HCT116 (cell line): ENCODE measurements around the gene S1PR4.

ENCODE experiments used
- CEBPB ChIP-seq: IDR thresholded peaks from 2 replicates; pipeline ENCODE4 v1.6.1; 2012; ENCODE audit warnings: low read depth
- CTCF ChIP-seq, 3 experiments: fragments of 200-600 bp in 1 of 3; sonication (generic) in 1 of 3; IDR thresholded peaks in 2 of 3; conservative IDR thresholded peaks in 1 of 3; 2 replicates each; pipeline ENCODE4 v1.5.1; 2012 to 2017; ENCODE audit warnings: low read depth in 2 of 3, low read length in 2 of 3, antibody characterized with exemption in 1 of 3, borderline replicate concordance in 1 of 3, control low read depth in 1 of 3, mild to moderate bottlenecking in 1 of 3, mixed read lengths in 1 of 3, mixed run types in 1 of 3, moderate library complexity in 1 of 3; ENCODE audit not compliant: insufficient read depth in 1 of 3
- EZH2 ChIP-seq: fragments of 200-600 bp; sonication (generic); IDR thresholded peaks from 2 replicates; pipeline ENCODE4 v1.6.1; 2017; ENCODE audit warnings: antibody characterized with exemption, mixed run types
- JUND ChIP-seq: IDR thresholded peaks from 2 replicates; pipeline ENCODE4 v1.6.1; 2012
- MAX ChIP-seq: IDR thresholded peaks from 2 replicates; pipeline ENCODE4 v1.6.1; 2012
- POLR2A ChIP-seq: IDR thresholded peaks from 2 replicates; pipeline ENCODE4 v1.7.0; 2011; ENCODE audit warnings: borderline replicate concordance; ENCODE audit not compliant: insufficient read depth, insufficient read length; ENCODE audit errors: extremely low read depth
- POLR2AphosphoS5 ChIP-seq: IDR thresholded peaks from 2 replicates; pipeline ENCODE4 v1.6.1; 2011; ENCODE audit warnings: mild to moderate bottlenecking, low read depth, low read length, moderate library complexity
- RAD21 ChIP-seq: IDR thresholded peaks from 2 replicates; pipeline ENCODE4 v1.6.1; 2012; ENCODE audit warnings: low read depth, mild to moderate bottlenecking
- SIN3A ChIP-seq: IDR thresholded peaks from 2 replicates; pipeline ENCODE4 v1.6.1; 2012; ENCODE audit warnings: low read depth
- SP1 ChIP-seq: IDR thresholded peaks from 2 replicates; pipeline ENCODE4 v1.6.1; 2012; ENCODE audit warnings: low read depth
- YY1 ChIP-seq: IDR thresholded peaks from 2 replicates; pipeline ENCODE4 v1.6.1; 2011; ENCODE audit warnings: low read length, low read depth, moderate library complexity, mild to moderate bottlenecking; ENCODE audit not compliant: insufficient replicate concordance; ENCODE audit errors: extremely low read depth
- ZNF274 ChIP-seq: fragments of 200-500 bp; sonication (Bioruptor generic); IDR thresholded peaks from 2 replicates; pipeline ENCODE4 v1.6.1; 2014; ENCODE audit warnings: mild to moderate bottlenecking, low read depth, low read length, inconsistent platforms

GRCh38 chr19:3142781-3143337 lies 35.7 kb upstream of the S1PR4 start:
- TF ChIP-seq RAD21 (no peak), POLR2A (no peak), SP1 (no peak), EZH2 (no peak), SIN3A (no peak), POLR2AphosphoS5 (no peak), MAX (no peak), CTCF (IDR thresholded peaks at IDR 0.05 in 2 of 3, conservative IDR thresholded peaks at IDR 0.05 in 1 of 3; ENCODE audit: borderline replicate concordance in 1 of 3, insufficient read depth in 1 of 3, low read depth in 2 of 3, low read length in 2 of 3) (no peak), CEBPB (no peak), YY1 (no peak), ZNF274 (no peak), JUND (no peak)
